GM10266 (cell line): Measurements from ENCODE around the gene MAL.

Experiments used
- DNase-seq: peaks from one replicate; pipeline ENCODE4 v3.0.0; 2012; ENCODE audit errors: extremely low spot score
- CTCF ChIP-seq: IDR thresholded peaks from 2 replicates; pipeline ENCODE4 v1.5.1; 2012; ENCODE audit warnings: mild to moderate bottlenecking, low read depth; ENCODE audit not compliant: control insufficient read depth, insufficient read depth; ENCODE audit errors: missing control alignments

Gene MAL

DNA sequence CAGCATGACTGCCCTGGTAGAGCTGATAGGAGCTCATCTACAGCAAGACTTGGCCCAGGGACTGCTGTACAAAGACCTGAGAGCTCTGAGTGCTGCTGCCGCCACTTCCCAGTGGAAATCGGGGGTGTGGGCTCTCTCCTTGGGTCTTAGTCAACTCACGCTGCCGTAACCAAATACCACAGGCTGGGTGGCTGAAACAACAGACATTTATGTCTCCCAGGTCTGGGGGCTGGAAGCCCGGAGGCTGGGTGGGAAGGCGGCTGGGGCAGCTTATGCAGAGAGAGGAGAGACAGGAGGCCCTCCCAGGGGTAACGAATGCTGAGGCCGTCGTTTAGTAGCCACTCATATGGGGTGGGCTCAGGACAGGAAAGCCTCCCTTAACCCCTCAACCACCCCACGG, 15.4 kb upstream of the MAL start:
- TF ChIP-seq CTCF = no peak
- DNase-seq = no peak

GRCh38 chr2:95010718-95011117, 14.8 kb upstream of the MAL start:
- DNase-seq = no peak
- no peak for TF ChIP-seq CTCF

DNA sequence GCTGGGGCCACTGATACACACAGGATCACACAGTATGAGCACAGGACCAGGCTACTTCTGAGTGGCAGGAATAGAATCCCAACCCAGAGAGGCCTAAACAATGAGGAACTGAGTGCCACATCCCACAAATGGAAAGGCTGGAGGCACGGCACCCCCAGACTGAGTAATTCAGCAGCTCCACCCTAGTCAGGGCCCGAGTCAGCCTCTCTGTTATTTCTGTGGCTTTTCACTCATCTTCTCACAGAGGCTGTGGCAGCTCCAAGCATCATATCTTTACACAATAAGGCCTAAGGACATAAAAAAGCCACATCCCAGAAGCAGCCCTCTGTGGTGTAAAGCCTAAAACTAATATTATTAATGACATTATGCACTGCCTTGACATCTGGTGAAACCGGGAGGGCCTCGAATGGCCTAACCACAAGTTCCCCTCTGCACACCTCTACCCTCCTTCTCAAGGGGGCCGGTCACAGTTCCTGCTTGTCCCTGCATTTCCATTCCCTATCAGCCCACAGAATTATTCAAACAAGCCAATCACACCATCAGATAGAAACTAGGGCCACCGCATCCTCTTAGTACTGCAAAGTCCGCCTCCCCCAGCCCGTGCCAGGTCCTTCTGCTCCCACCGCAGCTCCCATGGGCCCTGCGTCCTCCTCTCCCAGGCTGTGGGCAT, 12.5 kb upstream of the MAL start:
- no peak for TF ChIP-seq CTCF
- DNase-seq = no peak

DNA sequence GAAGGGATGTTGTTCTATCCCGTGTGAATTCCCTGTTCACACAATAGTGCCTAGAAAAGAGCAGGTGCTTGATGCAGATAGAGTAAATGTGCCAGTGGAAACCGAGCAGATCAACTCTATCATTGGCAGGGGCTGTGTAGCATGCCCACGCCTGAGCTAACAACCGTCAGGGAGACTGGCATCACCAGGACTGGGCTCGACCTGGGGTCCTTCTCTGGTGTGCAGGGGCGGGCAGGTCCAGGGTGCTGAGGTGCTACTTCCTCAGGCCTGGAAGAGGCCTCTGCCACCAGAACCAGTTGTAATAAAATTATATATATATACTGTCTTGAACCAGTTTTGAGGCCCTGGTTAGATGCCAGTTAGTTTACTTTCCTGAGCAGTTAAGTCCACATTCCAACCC, 11.8 kb upstream of the MAL start:
- no peak for DNase-seq
- TF ChIP-seq CTCF = no peak

- no peak for TF ChIP-seq CTCF
- DNase-seq = no peak
Observed at GRCh38 chr2:95014126-95014708, 11.3 kb upstream of the MAL start.

DNA sequence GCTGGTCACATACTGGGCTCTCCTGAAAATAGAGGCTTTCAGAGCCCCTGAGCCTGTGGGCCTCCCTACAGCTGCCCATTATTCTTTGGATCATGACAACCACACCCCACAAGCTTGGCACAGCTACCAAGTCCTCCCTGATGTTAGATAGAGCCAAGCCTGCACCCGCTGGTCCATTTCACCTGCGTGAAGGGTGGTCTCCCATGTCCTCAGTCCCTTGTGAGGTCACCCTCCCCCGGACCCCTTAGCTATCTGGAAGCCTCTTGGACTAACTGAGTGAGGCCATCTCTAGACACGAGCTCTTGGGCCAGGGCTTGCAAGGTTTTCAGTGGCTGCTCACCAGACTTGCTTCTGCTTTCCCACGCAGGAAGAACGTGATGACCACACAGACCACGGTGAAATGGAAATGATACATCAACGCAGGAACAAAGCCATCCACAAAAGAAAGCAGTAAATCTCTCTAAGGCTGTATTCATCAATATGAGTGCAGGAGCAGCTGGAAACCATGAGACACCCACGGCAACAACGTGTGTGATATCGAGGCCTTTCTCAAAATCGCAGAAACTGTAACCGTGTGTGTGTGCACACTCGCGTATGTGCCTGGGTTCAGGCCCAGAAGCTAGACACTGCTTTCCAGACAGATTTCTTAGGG, 10.1 kb upstream of the MAL start:
- no peak for TF ChIP-seq CTCF
- DNase-seq = no peak

DNA sequence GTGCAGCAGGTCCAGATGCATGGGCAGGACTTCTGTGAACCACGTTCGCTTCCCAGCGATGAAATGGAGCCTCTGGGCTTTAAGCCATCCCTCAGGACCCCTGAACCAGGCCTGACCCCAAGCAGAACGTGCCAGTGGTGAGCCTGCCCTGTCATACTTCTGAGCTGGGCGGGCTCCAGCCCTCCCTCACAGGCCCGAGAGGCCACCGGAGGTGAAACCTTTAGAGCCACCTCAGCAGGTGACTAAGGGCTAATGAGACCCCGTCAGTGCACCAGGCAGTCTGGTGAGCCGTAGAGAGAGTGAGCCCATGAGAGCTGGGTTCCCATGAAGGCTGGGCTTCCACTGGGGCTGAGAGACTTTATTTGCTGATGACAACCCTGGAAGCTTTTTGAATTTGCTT, 8.9 kb upstream of the MAL start:
- DNase-seq = no peak
- no peak for TF ChIP-seq CTCF
